KMS-11 (cell line): ENCODE results near the gene PHF3.

Experiments used
- H2AFZ ChIP-seq: fragments of 200-600 bp; sonication (generic); 2 replicates; pipeline ENCODE4 v1.6.1; 2016; ENCODE audit warnings: antibody characterized with exemption, mixed run types, low read depth
- H3K27ac ChIP-seq: fragments of 200-600 bp; sonication (generic); 2 replicates; pipeline ENCODE4 v1.6.1; 2016; ENCODE audit warnings: mild to moderate bottlenecking, mixed run types
- H3K27me3 ChIP-seq: fragments of 200-600 bp; sonication (generic); 2 replicates; pipeline ENCODE4 v1.6.1; 2017; ENCODE audit warnings: mild to moderate bottlenecking, low read depth, mixed run types, moderate library complexity; ENCODE audit not compliant: insufficient read depth
- H3K36me3 ChIP-seq: fragments of 200-600 bp; sonication (generic); 2 replicates; pipeline ENCODE4 v1.6.1; 2017; ENCODE audit warnings: mild to moderate bottlenecking, mixed run types; ENCODE audit not compliant: insufficient read depth
- H3K4me1 ChIP-seq: fragments of 200-600 bp; sonication (generic); 2 replicates; pipeline ENCODE4 v1.6.1; 2016; ENCODE audit warnings: mild to moderate bottlenecking, low read depth, mixed run types; ENCODE audit not compliant: poor library complexity, severe bottlenecking
- H3K4me2 ChIP-seq: fragments of 200-600 bp; sonication (generic); 2 replicates; pipeline ENCODE4 v1.7.0; 2016; ENCODE audit warnings: mild to moderate bottlenecking, mixed run types
- H3K4me3 ChIP-seq: fragments of 200-600 bp; sonication (generic); IDR thresholded peaks from 2 replicates; pipeline ENCODE4 v1.6.1; 2017; ENCODE audit warnings: low read depth, low read length, mixed read lengths; ENCODE audit not compliant: insufficient read depth
- H3K79me2 ChIP-seq: fragments of 200-600 bp; sonication (generic); 2 replicates; pipeline ENCODE4 v1.6.1; 2016; ENCODE audit warnings: low read depth, mixed run types; ENCODE audit not compliant: insufficient read depth
- H3K9ac ChIP-seq: fragments of 200-600 bp; sonication (generic); 2 replicates; pipeline ENCODE4 v1.6.1; 2016; ENCODE audit warnings: mild to moderate bottlenecking, mixed run types
- H4K20me1 ChIP-seq: fragments of 200-600 bp; sonication (generic); 2 replicates; pipeline ENCODE4 v1.6.1; 2016; ENCODE audit warnings: mild to moderate bottlenecking, mixed run types; ENCODE audit not compliant: insufficient read depth
- TF ChIP-seq, protein P1 (sequence below): fragments of 200-600 bp; sonication (generic); conservative IDR thresholded peaks from 2 replicates; pipeline ENCODE4 v1.6.1; 2017; ENCODE audit warnings: low read depth, mild to moderate bottlenecking, antibody characterized with exemption, low read length, moderate library complexity, mixed read lengths

The PHF3 gene

DNA sequence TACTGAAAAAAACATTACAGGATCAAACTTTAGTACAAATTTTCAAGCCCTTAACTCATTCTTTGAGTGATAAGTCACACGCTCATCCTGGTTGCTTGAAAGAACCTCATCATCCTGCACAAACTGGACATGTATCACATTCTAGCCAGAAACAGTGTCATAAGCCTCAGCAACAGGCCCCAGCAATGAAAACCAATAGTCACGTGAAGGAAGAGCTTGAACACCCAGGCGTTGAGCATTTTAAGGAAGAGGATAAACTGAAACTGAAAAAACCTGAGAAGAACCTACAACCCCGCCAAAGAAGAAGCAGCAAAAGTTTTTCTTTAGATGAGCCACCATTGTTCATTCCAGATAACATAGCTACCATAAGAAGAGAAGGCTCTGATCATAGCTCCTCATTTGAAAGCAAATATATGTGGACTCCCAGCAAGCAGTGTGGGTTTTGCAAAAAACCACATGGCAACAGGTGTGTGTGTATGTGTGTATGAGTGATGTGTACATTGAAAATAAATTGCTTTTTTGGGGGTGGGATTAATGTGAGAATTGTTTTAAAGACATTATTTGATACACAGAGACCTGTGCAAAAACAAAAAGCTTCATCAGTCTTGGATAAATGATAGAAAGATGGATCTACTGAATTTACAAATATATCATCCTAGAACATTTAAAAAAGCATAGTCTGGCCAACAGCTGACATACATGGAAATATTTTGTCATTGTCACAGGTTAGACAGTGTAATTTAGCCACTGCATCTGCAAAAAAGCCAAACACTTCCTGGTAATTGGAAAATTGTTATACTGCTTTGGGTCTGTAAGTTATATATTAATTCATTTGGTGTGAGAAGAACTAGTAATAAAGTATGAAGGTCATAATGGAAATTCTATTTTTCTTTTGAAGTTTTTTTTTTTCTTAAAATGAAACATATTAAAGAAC lies 50.1 kb downstream of the PHF3 start:
- Histone ChIP-seq H3K4me2 (no peak overlapping the region), H3K27ac (no peak overlapping the region), H3K79me2 (peaks cover 19% of the 10 kb centered on the region), H3K27me3 (no peaks in the 10 kb centered on the region), H4K20me1 (no peaks in the 10 kb centered on the region), H3K4me3 (no peak overlapping the region), H3K36me3 (no peaks in the 10 kb centered on the region), H3K9ac (no peak overlapping the region), H2AFZ (no peak overlapping the region), H3K4me1 (peaks cover 22% of the 10 kb centered on the region)
- TF ChIP-seq, protein P1, sequence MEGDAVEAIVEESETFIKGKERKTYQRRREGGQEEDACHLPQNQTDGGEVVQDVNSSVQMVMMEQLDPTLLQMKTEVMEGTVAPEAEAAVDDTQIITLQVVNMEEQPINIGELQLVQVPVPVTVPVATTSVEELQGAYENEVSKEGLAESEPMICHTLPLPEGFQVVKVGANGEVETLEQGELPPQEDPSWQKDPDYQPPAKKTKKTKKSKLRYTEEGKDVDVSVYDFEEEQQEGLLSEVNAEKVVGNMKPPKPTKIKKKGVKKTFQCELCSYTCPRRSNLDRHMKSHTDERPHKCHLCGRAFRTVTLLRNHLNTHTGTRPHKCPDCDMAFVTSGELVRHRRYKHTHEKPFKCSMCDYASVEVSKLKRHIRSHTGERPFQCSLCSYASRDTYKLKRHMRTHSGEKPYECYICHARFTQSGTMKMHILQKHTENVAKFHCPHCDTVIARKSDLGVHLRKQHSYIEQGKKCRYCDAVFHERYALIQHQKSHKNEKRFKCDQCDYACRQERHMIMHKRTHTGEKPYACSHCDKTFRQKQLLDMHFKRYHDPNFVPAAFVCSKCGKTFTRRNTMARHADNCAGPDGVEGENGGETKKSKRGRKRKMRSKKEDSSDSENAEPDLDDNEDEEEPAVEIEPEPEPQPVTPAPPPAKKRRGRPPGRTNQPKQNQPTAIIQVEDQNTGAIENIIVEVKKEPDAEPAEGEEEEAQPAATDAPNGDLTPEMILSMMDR, result no peak

DNA sequence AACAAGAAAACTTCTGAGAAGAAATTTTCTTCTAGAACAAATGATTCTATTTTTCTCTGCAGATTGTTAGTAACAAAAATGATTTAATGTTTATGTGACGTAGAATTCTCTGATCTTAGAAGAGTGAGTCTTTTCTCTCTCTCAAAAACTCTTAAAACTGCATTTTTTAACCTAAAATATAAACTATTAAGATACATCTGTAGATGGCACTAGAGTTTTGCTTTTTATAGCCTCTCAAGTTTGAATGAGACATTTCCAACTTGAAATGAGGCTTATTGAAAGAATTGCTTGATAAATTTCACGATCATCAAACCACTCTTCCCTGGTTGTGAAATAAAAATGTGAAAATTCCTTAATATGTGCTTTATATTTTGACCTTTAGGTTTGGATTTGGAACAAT lies 53.8 kb downstream of the PHF3 start:
- Histone ChIP-seq H3K4me1 (peaks cover 7% of the 10 kb centered on the region), H3K79me2 (no peaks in the 10 kb centered on the region), H2AFZ (no peak overlapping the region), H3K36me3 (no peaks in the 10 kb centered on the region), H3K27me3 (no peaks in the 10 kb centered on the region), H3K4me2 (no peak overlapping the region), H3K4me3 (no peak overlapping the region), H3K27ac (no peak overlapping the region), H3K9ac (no peak overlapping the region), H4K20me1 (no peaks in the 10 kb centered on the region)
- TF ChIP-seq, protein P1, result no peak

DNA sequence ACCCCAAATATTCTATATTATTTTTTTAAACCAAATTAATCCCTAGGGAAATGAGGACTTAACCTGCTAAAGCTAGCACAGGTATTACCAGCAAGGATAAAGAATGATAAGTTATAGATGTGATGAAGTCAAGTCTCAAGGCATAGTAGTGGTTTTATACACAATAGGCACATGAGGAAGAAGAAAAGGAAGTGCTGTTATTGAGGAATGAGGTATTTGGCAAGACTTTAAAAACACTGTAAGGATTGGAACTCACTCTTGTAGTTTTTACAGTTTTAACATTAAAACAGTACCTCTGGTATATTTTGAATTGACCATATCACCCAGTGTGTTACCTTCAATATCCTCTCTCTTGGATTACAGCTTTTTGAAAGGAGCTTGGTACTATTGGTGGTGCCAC lies 54.6 kb downstream of the PHF3 start:
- Histone ChIP-seq H3K4me2 (no peak overlapping the region), H4K20me1 (no peaks in the 10 kb centered on the region), H2AFZ (no peak overlapping the region), H3K4me3 (no peak overlapping the region), H3K36me3 (no peaks in the 10 kb centered on the region), H3K27ac (no peak overlapping the region), H3K79me2 (no peaks in the 10 kb centered on the region), H3K4me1 (peaks cover 7% of the 10 kb centered on the region), H3K9ac (no peak overlapping the region), H3K27me3 (no peaks in the 10 kb centered on the region)
- TF ChIP-seq, protein P1, result no peak

DNA sequence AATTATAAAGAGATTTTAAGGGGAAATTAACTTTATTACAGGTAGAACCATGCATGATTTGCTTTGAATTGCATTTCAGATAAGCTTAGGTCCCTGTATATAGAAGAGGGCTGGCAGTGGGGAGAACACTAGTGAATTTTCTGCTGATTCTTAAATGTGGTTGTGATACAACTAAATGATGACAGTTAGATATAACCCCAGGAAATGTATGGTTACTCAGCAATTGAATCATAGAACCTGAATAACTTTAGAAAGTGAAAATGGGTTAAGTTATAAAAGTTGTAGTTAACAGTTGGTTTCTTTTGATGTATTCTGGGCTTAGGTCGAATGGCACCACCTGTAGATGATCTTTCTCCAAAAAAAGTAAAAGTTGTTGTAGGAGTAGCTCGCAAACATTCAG lies 70.1 kb downstream of the PHF3 start:
- H3K79me2 ChIP-seq, result no peaks in the 10 kb centered on the region; the same call in 1 of the 2 replicates
- no peak overlapping the region for H3K27ac ChIP-seq
- H3K4me2 ChIP-seq, result no peak overlapping the region
- H3K4me1 ChIP-seq, result peaks cover 3% of the 10 kb centered on the region
- no peaks in the 10 kb centered on the region for H3K27me3 ChIP-seq
- H3K4me3 ChIP-seq, result no peak overlapping the region
- no peaks in the 10 kb centered on the region for H4K20me1 ChIP-seq
- no peak overlapping the region for H2AFZ ChIP-seq
- H3K36me3 ChIP-seq, result peaks cover 6% of the 10 kb centered on the region; the same call in 1 of the 2 replicates
- H3K9ac ChIP-seq, result no peak overlapping the region
- TF ChIP-seq, protein P1, result no peak
